Esophagus squamous epithelium (tissue), 4 donors: ENCODE results near the gene AUTS2.

Experiments used
- CTCF ChIP-seq, 6 experiments: fragments of 450-650 bp in 4 of 6; fragments of 200-600 bp in 2 of 6; sonication (generic) in 2 of 6; IDR thresholded peaks; one replicate each; pipeline ENCODE4 v1.5.1; 2016 to 2019; ENCODE audit warnings: antibody characterized with exemption in 6 of 6, mild to moderate bottlenecking in 4 of 6, moderate library complexity in 4 of 6
- POLR2A ChIP-seq, 4 donors: fragments of 450-650 bp; IDR thresholded peaks; one replicate each; pipeline ENCODE4 v1.6.1; 2017; ENCODE audit warnings: antibody characterized with exemption in 4 of 4, mild to moderate bottlenecking in 4 of 4, moderate library complexity in 3 of 4

DNA sequence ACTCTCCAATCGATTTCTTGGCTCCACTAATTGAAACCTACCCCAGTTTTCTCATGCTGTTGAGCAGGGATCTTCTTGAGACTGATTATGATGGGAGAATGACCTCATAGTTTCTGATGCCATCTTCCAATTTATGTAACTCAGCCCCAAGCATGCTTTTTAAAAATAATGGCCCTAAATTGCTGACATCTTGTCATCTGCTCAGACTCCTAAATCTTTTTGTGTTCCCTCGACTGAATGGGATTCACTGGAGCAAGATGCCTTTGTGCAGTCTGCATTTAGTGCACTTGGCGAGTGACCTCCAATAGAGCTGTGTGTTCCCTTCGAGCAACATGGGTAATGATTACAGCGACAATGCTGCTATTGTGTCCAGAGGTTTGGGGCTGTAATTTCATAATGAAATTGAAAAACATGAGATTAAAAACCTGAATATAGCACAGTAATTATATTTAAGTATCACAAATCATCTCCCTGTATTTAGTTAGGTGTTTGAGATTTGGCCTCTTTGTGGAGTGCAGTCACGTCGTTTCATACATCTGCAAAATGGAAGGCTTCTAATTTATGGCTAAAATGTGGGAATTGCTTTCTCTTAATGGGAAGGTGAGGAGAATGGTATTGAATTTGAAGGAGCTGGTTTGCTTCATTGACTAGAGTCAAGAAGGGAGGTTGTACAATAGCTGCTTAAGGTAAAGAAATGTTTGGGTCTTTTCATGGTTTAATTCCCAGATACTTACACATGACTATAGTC lies 192.9 kb downstream of the AUTS2 start:
- no peak for TF ChIP-seq CTCF (IDR thresholded peaks at IDR 0.05)
- TF ChIP-seq POLR2A (IDR thresholded peaks at IDR 0.05), result no peak
